Mononuclear cell (primary cell): ENCODE measurements around the gene ACSL4. TPM values are rescaled to one million over a fixed set of nuclear protein-coding genes. Genes with fewer than 3 reads are reported as not detected.
"Not testable (repeated sequence)": the region's sequence is repeated elsewhere in the genome, so short reads cannot be mapped to it uniquely, and the experiment has no call there.

Experiments used
- H3K27me3 ChIP-seq: 2 replicates; pipeline ENCODE4 v1.6.0; 2011; ENCODE audit warnings: low read length, control low read depth; ENCODE audit not compliant: insufficient read depth
- H3K4me1 ChIP-seq: 2 replicates; pipeline ENCODE4 v1.5.1; 2011; ENCODE audit warnings: mild to moderate bottlenecking, low read length, control low read depth; ENCODE audit not compliant: insufficient read depth
- H3K4me3 ChIP-seq: 2 replicates; pipeline ENCODE4 v1.5.1; 2011; ENCODE audit warnings: mild to moderate bottlenecking, low read length, moderate library complexity
- H3K9me3 ChIP-seq: 2 replicates; pipeline ENCODE4 v1.5.1; 2011; ENCODE audit warnings: low read depth, mild to moderate bottlenecking, control low read depth, low read length
- total RNA-seq: library from RNA; depleted of rRNA; stranded (reverse); fragments of >200 nt; gene quantifications from one replicate; pipeline ENCODE4 v1.2.3, GENCODE V29; 2012

Gene ACSL4
- total RNA-seq, 1 donor: 54.0 TPM

DNA sequence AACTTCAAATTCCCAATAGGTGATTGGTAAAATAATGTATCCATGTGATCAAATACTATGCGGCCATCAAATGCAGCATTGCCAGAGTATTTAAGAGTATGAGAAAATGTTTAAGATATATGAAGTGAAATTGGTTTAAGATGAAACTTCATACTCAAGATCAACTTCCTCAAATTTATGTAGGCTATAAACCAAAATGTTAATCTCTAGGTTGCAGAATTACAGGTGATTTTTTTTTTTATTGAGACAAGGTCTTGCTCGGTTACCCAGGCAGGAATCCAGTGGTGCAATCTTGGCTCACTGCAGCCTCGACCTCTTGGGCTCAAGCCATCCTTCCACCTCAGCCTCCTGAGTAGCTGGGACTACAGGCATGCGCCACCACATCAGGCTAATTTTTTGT lies 25.3 kb downstream of the ACSL4 start:
- H3K9me3 ChIP-seq: no peaks in the 10 kb centered on the region
- H3K4me3 ChIP-seq: no peak overlapping the region
- no peaks in the 10 kb centered on the region for H3K27me3 ChIP-seq
- H3K4me1 ChIP-seq: peaks cover 44% of the 10 kb centered on the region

DNA sequence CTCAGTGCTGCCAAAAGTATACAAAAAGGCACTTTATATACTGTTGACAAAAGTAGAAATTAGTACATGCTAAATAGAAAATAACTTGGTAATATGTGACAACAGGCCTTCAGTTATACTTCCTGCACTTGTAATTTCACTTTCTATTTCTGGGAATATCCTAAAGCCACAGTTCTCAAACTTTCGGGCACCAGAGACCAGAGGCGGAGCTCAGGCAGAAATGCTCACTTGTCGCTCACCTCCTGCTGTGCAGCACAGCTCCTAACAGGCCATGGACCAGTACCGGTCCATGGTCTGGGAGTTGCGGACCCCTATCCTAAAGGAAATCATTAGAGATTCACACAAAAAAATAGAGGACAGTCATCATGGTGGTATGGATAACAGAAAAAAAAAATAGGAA lies 25.7 kb downstream of the ACSL4 start:
- peaks cover 41% of the 10 kb centered on the region for H3K4me1 ChIP-seq
- H3K27me3 ChIP-seq: no peaks in the 10 kb centered on the region
- no peaks in the 10 kb centered on the region for H3K9me3 ChIP-seq
- H3K4me3 ChIP-seq: no peak overlapping the region

GRCh38 chrX:109704563-109704962 lies 28.5 kb downstream of the ACSL4 start:
- Histone ChIP-seq H3K4me3 (no peak overlapping the region), H3K9me3 (no peaks in the 10 kb centered on the region), H3K4me1 (peaks cover 23% of the 10 kb centered on the region), H3K27me3 (no peaks in the 10 kb centered on the region)

DNA sequence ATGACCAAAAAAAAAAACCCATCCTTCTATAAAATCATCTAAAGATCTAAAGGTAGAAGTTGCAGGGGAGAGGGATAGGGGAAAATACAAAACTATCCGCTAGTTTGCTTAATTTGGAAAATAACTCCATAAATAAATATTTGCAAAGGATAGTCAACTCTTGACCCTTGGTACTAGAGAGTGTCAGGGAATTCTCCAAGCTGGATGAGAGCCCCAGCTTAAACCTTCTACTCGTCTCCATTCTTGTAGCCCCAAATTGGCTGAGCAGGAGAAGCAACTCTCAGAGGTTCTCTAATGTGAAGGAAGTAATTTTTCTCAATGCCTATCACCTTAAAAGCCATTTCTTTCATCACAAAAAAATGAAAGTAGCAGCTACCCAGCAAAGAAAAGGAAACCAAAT lies 35.2 kb downstream of the ACSL4 start:
- Histone ChIP-seq H3K4me3 (no peak overlapping the region), H3K4me1 (peaks cover 4% of the 10 kb centered on the region), H3K9me3 (no peaks in the 10 kb centered on the region), H3K27me3 (no peaks in the 10 kb centered on the region)

GRCh38 chrX:109696146-109696740 lies 36.8 kb downstream of the ACSL4 start:
- no peak overlapping the region for H3K4me3 ChIP-seq
- H3K27me3 ChIP-seq: no peaks in the 10 kb centered on the region
- peaks cover 4% of the 10 kb centered on the region for H3K4me1 ChIP-seq
- H3K9me3 ChIP-seq: no peaks in the 10 kb centered on the region

GRCh38 chrX:109695637-109696036 lies 37.4 kb downstream of the ACSL4 start:
- Histone ChIP-seq H3K27me3 (no peaks in the 10 kb centered on the region), H3K4me3 (no peak overlapping the region), H3K4me1 (peaks cover 4% of the 10 kb centered on the region), H3K9me3 (no peaks in the 10 kb centered on the region)

- H3K27me3 ChIP-seq: no peaks in the 10 kb centered on the region
- no peaks in the 10 kb centered on the region for H3K9me3 ChIP-seq
- H3K4me1 ChIP-seq: no peaks in the 10 kb centered on the region
- no peak overlapping the region for H3K4me3 ChIP-seq
Measured at GRCh38 chrX:109691752-109692151, 41.3 kb downstream of the ACSL4 start.

GRCh38 chrX:109691277-109691676 lies 41.8 kb downstream of the ACSL4 start:
- Histone ChIP-seq H3K27me3 (no peaks in the 10 kb centered on the region), H3K4me1 (no peaks in the 10 kb centered on the region), H3K9me3 (no peaks in the 10 kb centered on the region), H3K4me3 (no peak overlapping the region)

GRCh38 chrX:109687903-109688302 lies 45.2 kb downstream of the ACSL4 start:
- Histone ChIP-seq H3K4me1 (no peaks in the 10 kb centered on the region), H3K27me3 (no peaks in the 10 kb centered on the region), H3K4me3 (no peak overlapping the region), H3K9me3 (no peaks in the 10 kb centered on the region)

- Histone ChIP-seq H3K27me3 (no peaks in the 10 kb centered on the region), H3K4me3 (no peak overlapping the region), H3K9me3 (no peaks in the 10 kb centered on the region)
Measured at GRCh38 chrX:109685656-109686078, 47.4 kb downstream of the ACSL4 start.

GRCh38 chrX:109684136-109684535 lies 48.9 kb downstream of the ACSL4 start:
- Histone ChIP-seq H3K4me1 (no peaks in the 10 kb centered on the region), H3K4me3 (no peak overlapping the region), H3K9me3 (no peaks in the 10 kb centered on the region), H3K27me3 (no peaks in the 10 kb centered on the region)

More at GRCh38 chrX:109685656-109686078, 47.4 kb downstream of the ACSL4 start:
- H3K4me1 ChIP-seq: no peaks in the 10 kb centered on the region

GRCh38 chrX:109681475-109682081 lies 51.5 kb downstream of the ACSL4 start:
- Histone ChIP-seq H3K27me3 (no peaks in the 10 kb centered on the region), H3K4me1 (no peaks in the 10 kb centered on the region), H3K9me3 (no peaks in the 10 kb centered on the region), H3K4me3 (no peak overlapping the region)

DNA sequence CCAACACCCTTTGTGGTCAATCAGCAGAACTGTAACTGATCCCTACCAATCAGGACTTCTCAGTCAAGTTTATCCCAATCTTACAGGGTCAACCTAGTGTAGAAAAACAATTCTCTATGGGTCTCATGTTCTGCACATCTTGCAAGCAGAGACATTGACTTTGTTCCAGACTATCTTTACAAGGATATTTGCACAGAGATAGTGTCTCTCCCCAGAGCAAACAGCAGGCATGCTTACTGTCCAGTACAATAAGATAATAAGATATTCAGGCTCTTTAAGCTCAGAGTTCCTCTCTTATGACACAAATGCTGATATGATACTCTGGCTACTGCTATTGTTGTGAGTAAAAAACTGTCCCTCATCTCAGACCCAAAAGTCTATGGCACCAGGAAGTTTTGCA lies 53.2 kb downstream of the ACSL4 start:
- no peak overlapping the region for H3K4me3 ChIP-seq

DNA sequence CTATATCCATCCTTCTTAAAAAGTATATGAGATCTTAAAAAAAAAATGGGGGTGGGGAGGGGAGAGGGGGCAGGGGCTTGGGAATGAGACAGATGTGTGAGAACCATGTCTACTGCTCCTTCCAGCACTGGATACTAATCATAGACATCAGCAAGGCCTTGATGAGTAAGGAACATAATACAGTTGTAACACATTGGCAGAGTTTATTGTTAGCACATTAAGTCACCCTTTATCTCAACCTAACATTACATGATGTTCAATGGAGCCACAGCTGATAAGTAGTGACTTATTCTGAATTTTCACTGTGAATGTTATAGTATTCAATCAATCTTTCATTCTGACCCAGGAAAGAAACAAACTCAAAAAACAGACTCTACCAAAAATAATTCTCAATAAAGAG lies 60.8 kb downstream of the ACSL4 start:
- Histone ChIP-seq H3K4me1 (no peaks in the 10 kb centered on the region), H3K9me3 (no peaks in the 10 kb centered on the region), H3K27me3 (no peaks in the 10 kb centered on the region), H3K4me3 (no peak overlapping the region)

More for the DNA sequence above, 53.2 kb downstream of the ACSL4 start:
- Histone ChIP-seq H3K9me3 (no peaks in the 10 kb centered on the region), H3K27me3 (no peaks in the 10 kb centered on the region), H3K4me1 (no peaks in the 10 kb centered on the region)

- not testable (repeated sequence) for H3K4me3 ChIP-seq, H3K4me1 ChIP-seq, H3K9me3 ChIP-seq, H3K27me3 ChIP-seq
Measured at GRCh38 chrX:109671170-109671569, 61.9 kb downstream of the ACSL4 start.

GRCh38 chrX:109667986-109668385 lies 65.1 kb downstream of the ACSL4 start:
- Histone ChIP-seq H3K27me3 (no peaks in the 10 kb centered on the region), H3K4me1 (no peaks in the 10 kb centered on the region), H3K4me3 (no peak overlapping the region), H3K9me3 (no peaks in the 10 kb centered on the region)
